PFSK-1 (cell line): Measurements from ENCODE around the gene ADAMTS9.
A peak's percentile ranks its signal among the peaks of the same experiment; 100 is the strongest.

Source experiments
- FOXP2 ChIP-seq: optimal IDR thresholded peaks from 2 replicates; pipeline ENCODE3; 2011; ENCODE audit warnings: borderline replicate concordance, control low read depth, inconsistent platforms; ENCODE audit not compliant: insufficient read depth; ENCODE audit errors: extremely low read length, extremely low read depth
- POLR2AphosphoS5 ChIP-seq: IDR thresholded peaks from 2 replicates; pipeline ENCODE4 v1.6.1; 2012; ENCODE audit warnings: low read depth, mild to moderate bottlenecking, control low read depth, low read length, moderate library complexity
- SIN3A ChIP-seq: IDR thresholded peaks from 2 replicates; pipeline ENCODE4 v1.6.1; 2012; ENCODE audit warnings: mild to moderate bottlenecking, low read length, moderate library complexity, borderline replicate concordance; ENCODE audit not compliant: insufficient read depth
- TAF1 ChIP-seq: IDR thresholded peaks from 2 replicates; pipeline ENCODE4 v1.6.1; 2012; ENCODE audit warnings: low read length, control low read depth, borderline replicate concordance; ENCODE audit not compliant: insufficient read depth
- TF ChIP-seq, protein P1 (sequence below), 2 experiments: IDR thresholded peaks; 2 replicates each; pipeline versions ENCODE4 v1.6.1 to v1.8.0; 2011 to 2012; ENCODE audit warnings: low read depth in 2 of 2, low read length in 2 of 2, control low read depth in 1 of 2, inconsistent platforms in 1 of 2, mild to moderate bottlenecking in 1 of 2, moderate library complexity in 1 of 2; ENCODE audit not compliant: insufficient read depth in 1 of 2

Gene ADAMTS9

DNA sequence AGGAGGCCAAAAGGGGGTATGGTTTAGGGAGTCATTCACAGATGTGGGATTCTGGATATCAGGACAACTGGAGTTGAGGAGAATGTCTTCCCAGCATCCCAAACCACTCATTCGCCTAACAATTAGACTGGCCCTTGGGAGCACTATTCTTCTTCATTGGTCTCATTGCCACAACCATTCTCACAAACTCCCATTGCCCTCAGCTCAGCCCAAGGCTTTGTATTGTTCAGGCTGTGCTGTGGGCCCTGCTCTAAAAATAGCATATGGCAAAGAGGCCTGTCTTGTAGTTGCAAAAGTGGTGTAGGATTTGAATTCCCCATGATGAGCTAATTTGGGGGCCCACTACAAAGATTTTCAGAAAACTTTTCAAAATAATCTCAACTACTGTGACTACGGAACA lies 6.3 kb upstream of the ADAMTS9 start:
- TF ChIP-seq, protein P1, sequence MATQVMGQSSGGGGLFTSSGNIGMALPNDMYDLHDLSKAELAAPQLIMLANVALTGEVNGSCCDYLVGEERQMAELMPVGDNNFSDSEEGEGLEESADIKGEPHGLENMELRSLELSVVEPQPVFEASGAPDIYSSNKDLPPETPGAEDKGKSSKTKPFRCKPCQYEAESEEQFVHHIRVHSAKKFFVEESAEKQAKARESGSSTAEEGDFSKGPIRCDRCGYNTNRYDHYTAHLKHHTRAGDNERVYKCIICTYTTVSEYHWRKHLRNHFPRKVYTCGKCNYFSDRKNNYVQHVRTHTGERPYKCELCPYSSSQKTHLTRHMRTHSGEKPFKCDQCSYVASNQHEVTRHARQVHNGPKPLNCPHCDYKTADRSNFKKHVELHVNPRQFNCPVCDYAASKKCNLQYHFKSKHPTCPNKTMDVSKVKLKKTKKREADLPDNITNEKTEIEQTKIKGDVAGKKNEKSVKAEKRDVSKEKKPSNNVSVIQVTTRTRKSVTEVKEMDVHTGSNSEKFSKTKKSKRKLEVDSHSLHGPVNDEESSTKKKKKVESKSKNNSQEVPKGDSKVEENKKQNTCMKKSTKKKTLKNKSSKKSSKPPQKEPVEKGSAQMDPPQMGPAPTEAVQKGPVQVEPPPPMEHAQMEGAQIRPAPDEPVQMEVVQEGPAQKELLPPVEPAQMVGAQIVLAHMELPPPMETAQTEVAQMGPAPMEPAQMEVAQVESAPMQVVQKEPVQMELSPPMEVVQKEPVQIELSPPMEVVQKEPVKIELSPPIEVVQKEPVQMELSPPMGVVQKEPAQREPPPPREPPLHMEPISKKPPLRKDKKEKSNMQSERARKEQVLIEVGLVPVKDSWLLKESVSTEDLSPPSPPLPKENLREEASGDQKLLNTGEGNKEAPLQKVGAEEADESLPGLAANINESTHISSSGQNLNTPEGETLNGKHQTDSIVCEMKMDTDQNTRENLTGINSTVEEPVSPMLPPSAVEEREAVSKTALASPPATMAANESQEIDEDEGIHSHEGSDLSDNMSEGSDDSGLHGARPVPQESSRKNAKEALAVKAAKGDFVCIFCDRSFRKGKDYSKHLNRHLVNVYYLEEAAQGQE (IDR thresholded peaks at IDR 0.05; ENCODE audit: insufficient read depth in 1 of 2, low read depth in 2 of 2, low read length in 2 of 2): no peak
- TF ChIP-seq FOXP2 (no peak), TAF1 (no peak), POLR2AphosphoS5 (no peak), SIN3A (no peak)

DNA sequence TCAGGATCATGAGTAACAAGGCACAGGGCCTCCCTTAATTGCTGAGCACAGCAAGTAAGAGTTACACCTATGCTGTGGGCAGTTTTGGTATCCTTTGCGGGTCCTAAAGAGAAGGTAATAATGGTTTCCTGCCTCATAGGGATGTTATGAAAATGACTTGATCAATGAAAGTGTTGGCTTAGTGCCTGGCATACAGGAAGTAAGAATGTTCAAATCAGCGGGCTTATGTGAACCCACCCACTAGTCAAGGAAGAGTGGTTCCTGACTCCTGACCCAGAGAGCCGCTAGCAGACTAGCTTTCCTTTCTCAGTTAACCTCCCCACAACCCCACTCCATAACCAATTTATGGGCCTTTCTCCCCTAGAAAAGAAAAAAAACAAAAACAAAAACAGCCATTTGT lies 5.2 kb upstream of the ADAMTS9 start:
- no peak for TF ChIP-seq FOXP2

DNA sequence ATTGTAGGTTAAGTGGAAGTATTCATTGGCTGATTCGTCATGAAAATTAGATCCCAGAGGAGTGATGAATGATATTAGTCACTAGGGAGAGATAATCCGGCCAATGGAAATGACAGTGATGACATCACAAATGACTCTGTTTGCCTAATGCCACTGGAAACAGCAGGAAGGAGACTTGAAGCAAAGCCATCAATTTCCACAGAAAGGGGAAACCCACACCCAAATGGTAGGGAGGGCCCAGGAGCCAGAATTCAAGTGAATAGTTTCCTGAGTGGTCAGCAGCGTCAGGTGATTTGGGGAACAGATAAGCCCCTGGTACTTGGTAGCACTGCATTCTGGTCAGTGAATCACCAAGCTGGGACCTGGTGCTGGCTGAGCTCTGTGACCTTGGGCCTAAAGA lies 3.3 kb upstream of the ADAMTS9 start:
- TF ChIP-seq FOXP2 (no peak), TAF1 (no peak), POLR2AphosphoS5 (no peak), SIN3A (no peak)
- TF ChIP-seq, protein P1 (IDR thresholded peaks at IDR 0.05; ENCODE audit: insufficient read depth in 1 of 2, low read depth in 2 of 2, low read length in 2 of 2): no peak

DNA sequence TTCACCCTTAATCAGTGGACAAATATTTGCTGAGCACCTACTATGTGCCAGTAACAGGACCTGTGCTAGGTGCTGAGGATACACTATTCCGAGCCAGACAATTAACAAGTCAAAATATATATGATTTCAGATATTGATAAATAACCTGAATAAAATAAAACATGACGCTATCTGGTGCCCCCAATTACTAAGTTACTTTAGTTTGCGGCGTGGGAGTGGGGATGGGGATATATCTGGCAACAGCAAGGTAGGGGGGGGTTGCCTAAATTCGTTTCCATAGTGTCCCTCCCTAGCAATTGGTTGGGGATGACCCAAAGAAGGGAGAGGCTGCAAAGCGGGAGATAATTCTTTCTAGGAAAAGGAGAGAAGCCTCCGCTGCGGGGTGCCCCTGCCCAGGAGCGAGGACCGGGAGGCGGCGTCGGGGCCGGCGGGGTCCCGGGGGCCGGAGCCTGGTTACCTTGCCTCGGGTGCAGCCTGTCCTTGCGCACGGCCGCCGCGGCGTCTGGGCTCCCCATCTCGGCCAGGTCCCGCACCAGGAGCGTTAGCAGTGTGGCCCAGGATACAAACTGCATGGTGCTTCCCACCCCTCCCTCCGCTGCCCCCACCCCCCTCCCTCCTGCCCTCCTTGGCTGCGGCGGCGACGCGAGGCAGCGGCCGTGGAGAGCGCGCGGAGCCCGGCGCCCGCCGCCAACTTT lies 567 bp downstream of the ADAMTS9 start:
- no peak for TF ChIP-seq FOXP2

DNA sequence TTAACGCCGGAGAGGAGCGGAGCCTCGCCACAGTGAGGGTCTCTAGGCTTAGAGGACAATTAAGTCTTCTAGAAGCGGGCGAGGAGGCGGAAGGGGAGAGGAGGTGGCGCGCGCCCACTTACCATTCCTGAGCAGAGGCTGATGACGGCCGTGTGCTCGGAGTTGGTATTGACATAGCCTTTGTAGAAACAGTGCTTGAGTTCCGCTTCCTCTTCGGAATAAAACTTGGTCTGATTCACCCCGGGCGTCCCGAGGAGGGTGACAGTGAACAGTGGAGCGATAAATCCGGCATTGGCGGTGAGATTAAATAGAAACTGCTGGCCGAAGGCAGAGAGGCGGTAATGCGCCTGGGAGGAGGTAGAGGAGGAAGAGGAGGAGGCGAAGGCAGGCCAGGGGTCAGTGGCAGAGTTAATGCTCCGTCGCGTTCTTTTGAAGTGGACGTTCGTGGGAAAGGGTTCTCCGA lies 1.3 kb downstream of the ADAMTS9 start:
- no peak for TF ChIP-seq SIN3A
- TF ChIP-seq TAF1: no peak

DNA sequence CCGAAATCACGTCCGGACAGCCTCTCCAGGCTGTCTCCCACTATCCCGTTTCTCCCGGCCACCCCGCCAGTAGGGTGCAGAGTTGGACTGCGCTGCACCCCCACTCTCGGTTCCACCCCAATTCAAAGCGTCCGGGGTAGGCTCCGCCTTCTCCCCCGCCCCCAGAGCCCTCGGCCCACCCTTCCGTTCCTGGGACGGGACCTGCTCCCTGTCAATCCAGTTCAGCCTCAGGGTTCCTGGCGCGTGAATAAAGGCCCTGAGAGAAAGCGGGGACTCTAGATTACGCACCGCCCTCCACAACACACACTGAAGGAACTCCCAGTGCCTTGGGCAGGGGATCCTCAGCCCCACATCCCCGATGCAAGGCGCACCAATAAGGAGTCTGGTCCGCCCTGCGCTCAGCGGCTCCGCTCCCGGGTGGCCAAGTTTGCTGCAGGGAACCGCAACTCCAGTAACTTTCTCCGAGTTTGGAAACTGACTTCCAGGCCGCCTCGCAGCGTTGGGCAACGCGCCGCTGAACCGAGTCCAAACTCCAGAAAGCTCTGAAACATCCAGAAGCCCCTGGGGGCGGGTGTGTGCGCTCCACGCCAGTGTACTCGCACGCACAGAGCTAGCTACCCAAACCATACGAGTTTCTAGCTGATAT lies 1.9 kb downstream of the ADAMTS9 start:
- peak; percentile 55; the same call in 1 of the 2 replicates for TF ChIP-seq TAF1
- peak; percentile 67; the same call in 1 of the 2 replicates for TF ChIP-seq POLR2AphosphoS5
- TF ChIP-seq, protein P1 (IDR thresholded peaks at IDR 0.05; ENCODE audit: insufficient read depth in 1 of 2, low read depth in 2 of 2, low read length in 2 of 2): no peak
- TF ChIP-seq SIN3A: no peak
- no peak for TF ChIP-seq FOXP2
